H1 (cell line): ENCODE results near the gene PXMP4. TPM values are rescaled to one million over a fixed set of nuclear protein-coding genes. Genes with fewer than 3 reads are reported as not detected.

Source experiments
- CTCF ChIA-PET: fragments of 300-600 bp; sonication (Branson Sonifier 250); formaldehyde crosslinking; loops from one replicate; lab custom pipeline; 2021; ENCODE audit not compliant: partially characterized antibody; lab: Charles Lee
- POLR2A ChIA-PET: fragments of 300-600 bp; sonication (Branson Sonifier 250); formaldehyde crosslinking; loops from one replicate; lab custom pipeline; 2021; ENCODE audit warnings: inconsistent platforms; ENCODE audit not compliant: partially characterized antibody; lab: Charles Lee
- DNase-seq, 2 experiments: peaks; one replicate each; pipeline versions ENCODE4 v3.0.0 to v3.0.0-alpha.2; 2010 to 2022; ENCODE audit warnings: low spot score in 2 of 2, low read depth in 1 of 2, mixed read lengths in 1 of 2
- FAIRE-seq: peaks from 2 replicates; lab custom pipeline; 2011; peaks lifted over from hg19 to GRCh38; lab: Jason Lieb, UNC
- H2AFZ ChIP-seq: 2 replicates; pipeline ENCODE4 v1.8.1; 2012; ENCODE audit warnings: low read length, inconsistent platforms
- H2AK5ac ChIP-seq: 2 replicates; pipeline ENCODE4 v1.6.1; 2013; ENCODE audit warnings: low read depth, low read length
- H2BK120ac ChIP-seq: replicated peaks from 2 replicates; pipeline ENCODE3; 2013; ENCODE audit warnings: low read depth, low read length, inconsistent platforms
- H2BK12ac ChIP-seq: 2 replicates; pipeline ENCODE4 v1.6.1; 2013; ENCODE audit warnings: low read depth, low read length
- H2BK15ac ChIP-seq: 2 replicates; pipeline ENCODE4 v1.6.1; 2013; ENCODE audit warnings: low read length
- H2BK20ac ChIP-seq: 2 replicates; pipeline ENCODE4 v1.6.1; 2013; ENCODE audit warnings: low read length
- H2BK5ac ChIP-seq: 2 replicates; pipeline ENCODE4 v1.6.1; 2013; ENCODE audit warnings: low read depth, low read length
- H3K14ac ChIP-seq: 2 replicates; pipeline ENCODE4 v1.6.1; 2013; ENCODE audit warnings: inconsistent platforms; ENCODE audit not compliant: insufficient read length
- H3K18ac ChIP-seq: 2 replicates; pipeline ENCODE4 v1.6.1; 2013; ENCODE audit warnings: low read length; ENCODE audit errors: extremely low read depth
- H3K23ac ChIP-seq: 2 replicates; pipeline ENCODE4 v1.6.1; 2013; ENCODE audit warnings: inconsistent platforms; ENCODE audit not compliant: insufficient read length
- H3K23me2 ChIP-seq: 2 replicates; pipeline ENCODE4 v1.6.1; 2013; ENCODE audit warnings: low read depth, low read length
- H3K27ac ChIP-seq: 2 replicates; pipeline ENCODE4 v1.6.1; 2011; ENCODE audit warnings: low read depth, low read length, inconsistent platforms
- H3K27me3 ChIP-seq, 4 experiments: replicated peaks in 1 of 4; 1 replicate in 1 of 4; 2 replicates in 3 of 4; pipeline versions ENCODE4 v1.6.1 to v1.8.1; 2011 to 2013; ENCODE audit warnings: low read length in 3 of 4, mild to moderate bottlenecking in 3 of 4, inconsistent platforms in 2 of 4, mixed read lengths in 2 of 4, moderate library complexity in 1 of 4; ENCODE audit not compliant: control insufficient read depth in 3 of 4, insufficient read depth in 3 of 4; ENCODE audit errors: extremely low read depth in 1 of 4
- H3K36me3 ChIP-seq, 4 experiments: 2 replicates each; pipeline versions ENCODE4 v1.6.1 to v1.8.1; 2011 to 2013; ENCODE audit warnings: mild to moderate bottlenecking in 4 of 4, low read length in 3 of 4, moderate library complexity in 2 of 4, control low read depth in 1 of 4, inconsistent platforms in 1 of 4; ENCODE audit not compliant: insufficient read depth in 4 of 4, control insufficient read depth in 2 of 4
- H3K4ac ChIP-seq: replicated peaks from 2 replicates; pipeline ENCODE3; 2013; ENCODE audit warnings: low read length, low read depth, mixed read lengths, inconsistent platforms; ENCODE audit not compliant: insufficient read length
- H3K4me1 ChIP-seq, 4 experiments: replicated peaks in 1 of 4; 1 replicate in 1 of 4; 2 replicates in 3 of 4; pipeline versions ENCODE4 v1.6.1 to v1.8.1; 2011 to 2013; ENCODE audit warnings: low read length in 3 of 4, inconsistent platforms in 2 of 4, mixed read lengths in 1 of 4; ENCODE audit not compliant: insufficient read depth in 4 of 4, control insufficient read depth in 3 of 4
- H3K4me2 ChIP-seq, 2 experiments: 2 replicates each; pipeline versions ENCODE4 v1.6.1 to v1.8.1; 2011 to 2013; ENCODE audit warnings: low read depth in 2 of 2, low read length in 2 of 2, control low read depth in 1 of 2, inconsistent platforms in 1 of 2, mild to moderate bottlenecking in 1 of 2; ENCODE audit not compliant: insufficient read depth in 1 of 2
- H3K4me3 ChIP-seq, 4 experiments: fragments of 200-600, 300-600 bp in 1 of 4; sonication (generic), shearing (Covaris generic), sonication (Bioruptor Twin) in 1 of 4; 2 replicates each; pipeline versions ENCODE4 v1.5.1 to v1.8.1; 2011 to 2016; ENCODE audit warnings: low read length in 4 of 4, low read depth in 3 of 4, control low read depth in 2 of 4, inconsistent platforms in 2 of 4, mild to moderate bottlenecking in 2 of 4, mixed read lengths in 1 of 4, moderate library complexity in 1 of 4; ENCODE audit not compliant: insufficient read depth in 2 of 4; ENCODE audit errors: extremely low read depth in 1 of 4
- H3K56ac ChIP-seq: replicated peaks from 2 replicates; pipeline ENCODE3; 2013; ENCODE audit warnings: low read depth, mild to moderate bottlenecking, mixed read lengths, low read length, inconsistent platforms; ENCODE audit not compliant: insufficient read length
- H3K79me1 ChIP-seq: 2 replicates; pipeline ENCODE4 v1.6.1; 2013; ENCODE audit warnings: low read depth, low read length, control low read depth
- H3K79me2 ChIP-seq, 2 experiments: 2 replicates each; pipeline versions ENCODE4 v1.6.1 to v1.8.1; 2012 to 2013; ENCODE audit warnings: low read length in 2 of 2, mild to moderate bottlenecking in 2 of 2, inconsistent platforms in 1 of 2; ENCODE audit not compliant: insufficient read depth in 2 of 2, control insufficient read depth in 1 of 2
- H3K9ac ChIP-seq, 4 experiments: replicated peaks in 1 of 4; 1 replicate in 1 of 4; 2 replicates in 3 of 4; pipeline versions ENCODE4 v1.6.1 to v1.8.1; 2011 to 2013; ENCODE audit warnings: low read depth in 3 of 4, low read length in 3 of 4, control low read depth in 2 of 4, mild to moderate bottlenecking in 2 of 4, moderate library complexity in 2 of 4, inconsistent platforms in 1 of 4; ENCODE audit errors: extremely low read depth in 1 of 4
- H3K9me3 ChIP-seq, 2 experiments: 2 replicates each; pipeline versions ENCODE4 v1.6.1 to v1.8.1; 2012 to 2013; ENCODE audit warnings: mild to moderate bottlenecking in 2 of 2, moderate library complexity in 2 of 2, control low read depth in 1 of 2, inconsistent platforms in 1 of 2, low read depth in 1 of 2, low read length in 1 of 2, mixed read lengths in 1 of 2; ENCODE audit not compliant: insufficient read depth in 2 of 2
- H4K20me1 ChIP-seq, 2 experiments: replicated peaks in 1 of 2; 2 replicates each; pipeline versions ENCODE3 to v1.8.1; 2011 to 2013; ENCODE audit warnings: inconsistent platforms in 2 of 2, low read length in 2 of 2, mild to moderate bottlenecking in 1 of 2; ENCODE audit not compliant: insufficient read depth in 2 of 2, control insufficient read depth in 1 of 2
- H4K5ac ChIP-seq: 2 replicates; pipeline ENCODE4 v1.6.1; 2013; ENCODE audit warnings: low read length, low read depth, mixed read lengths, inconsistent platforms; ENCODE audit not compliant: insufficient read length
- H4K8ac ChIP-seq: 2 replicates; pipeline ENCODE4 v1.8.0; 2013; ENCODE audit warnings: mild to moderate bottlenecking, moderate library complexity, low read length, inconsistent platforms; ENCODE audit not compliant: insufficient read depth; ENCODE audit errors: extremely low read depth
- H4K91ac ChIP-seq: replicated peaks from 2 replicates; pipeline ENCODE3; 2013; ENCODE audit warnings: low read length, mixed read lengths, inconsistent platforms; ENCODE audit not compliant: insufficient read length
- BACH1 ChIP-seq: IDR thresholded peaks from 2 replicates; pipeline ENCODE4 v1.6.1; 2012; ENCODE audit warnings: low read length, improper control_type of control experiment
- CREB1 ChIP-seq: IDR thresholded peaks from 2 replicates; pipeline ENCODE4 v1.6.1; 2012; ENCODE audit warnings: inconsistent platforms
- CTCF ChIP-seq, 3 experiments: IDR thresholded peaks; 1 replicate in 2 of 3; 2 replicates in 1 of 3; pipeline versions ENCODE4 v1.5.1 to v1.6.1; 2011; ENCODE audit warnings: low read length in 3 of 3, mild to moderate bottlenecking in 3 of 3, inconsistent platforms in 2 of 3, low read depth in 1 of 3, moderate library complexity in 1 of 3; ENCODE audit not compliant: insufficient read depth in 1 of 3; ENCODE audit errors: control extremely low read depth in 1 of 3
- EP300 ChIP-seq, 2 experiments: IDR thresholded peaks; 1 replicate in 1 of 2; 2 replicates in 1 of 2; pipeline ENCODE4 v1.6.1; 2011 to 2012; ENCODE audit warnings: low read depth in 2 of 2, low read length in 2 of 2, mild to moderate bottlenecking in 2 of 2, borderline replicate concordance in 1 of 2, inconsistent platforms in 1 of 2, moderate library complexity in 1 of 2
- NRF1 ChIP-seq: IDR thresholded peaks from 2 replicates; pipeline ENCODE4 v1.6.1; 2011; ENCODE audit warnings: mild to moderate bottlenecking, low read depth, low read length, improper control_type of control experiment
- RXRA ChIP-seq: IDR thresholded peaks from 2 replicates; pipeline ENCODE4 v1.6.1; 2011; ENCODE audit warnings: low read depth, mild to moderate bottlenecking, low read length, moderate library complexity; ENCODE audit not compliant: insufficient read depth
- SP1 ChIP-seq: IDR thresholded peaks from 2 replicates; pipeline ENCODE4 v1.6.1; 2011; ENCODE audit warnings: low read depth, low read length
- YY1 ChIP-seq: IDR thresholded peaks from 2 replicates; pipeline ENCODE4 v1.6.1; 2011; ENCODE audit warnings: low read depth, mild to moderate bottlenecking, low read length
- WGBS, 2 experiments: shearing (Covaris generic) in 1 of 2; methylation state at CpG; one replicate each; pipeline versions ENCODE4 v1.1.6 to v1.1.7; 2013 to 2015; ENCODE audit warnings: low lambda C conversion rate in 2 of 2, mixed read lengths in 2 of 2, inconsistent platforms in 1 of 2, low coverage in 1 of 2, missing lambda C conversion rate in 1 of 2; ENCODE audit not compliant: insufficient replicate concordance in 2 of 2, insufficient coverage in 1 of 2, insufficient read length in 1 of 2; ENCODE audit errors: extremely low coverage in 1 of 2, missing lambda C conversion rate in 1 of 2; 5-methylcytosine and 5-hydroxymethylcytosine counted together
- polyA plus RNA-seq, 7 experiments: library from polyadenylated mRNA; depleted of rRNA in 3 of 7; stranded (reverse) in 5 of 7; unstranded in 2 of 7; fragments of >200 nt in 5 of 7; fragments of 200-250 nt in 2 of 7; gene quantifications; 1 replicate in 5 of 7; 2 replicates in 1 of 7; 4 replicates in 1 of 7; pipeline versions ENCODE4 v1.2.1 to v1.2.3, GENCODE V29; 2011 to 2013; ENCODE audit warnings: missing spikeins in 2 of 7, mixed read lengths in 2 of 7
- total RNA-seq: library from RNA; stranded (reverse); fragmentation: NEBNext Ultra II Directional; extraction: Animal tissue kit (Norgen Biotek cat#: 25700); gene quantifications from 2 replicates; pipeline ENCODE4 v1.2.1, GENCODE V29; 2021

PXMP4 gene
- total and polyA plus RNA-seq, 2 of the 8 experiments (the other 6 are each of a cell fraction or from before 2014, with no cell fraction given): 3.3 to 3.4 TPM

- H3K9ac ChIP-seq: no peak overlapping the region
- H3K4ac ChIP-seq: no peak overlapping the region
- H3K27me3 ChIP-seq: peaks cover 0 to 9% (median 2%) of the 10 kb centered on the region in 4 experiments; a peak in 4 of 7 replicates
- H3K79me2 ChIP-seq: peaks cover 0 to 24% of the 10 kb centered on the region in 2 experiments; a peak in 3 of 4 replicates
- no peak overlapping the region for H3K56ac ChIP-seq
- POLR2A ChIA-PET: interaction anchor here (1.5 to 2.8 kb wide), 4 partner anchors 10 to 44 kb away, joined by 3 to 10 read pairs (median 6); partner anchors contain the start of genes NECAB3 and ZNF341
- H3K36me3 ChIP-seq: peaks cover 0 to 4% (median 0%) of the 10 kb centered on the region in 4 experiments; a peak in 1 of 8 replicates
- H2BK12ac ChIP-seq: no peak overlapping the region
- H2BK120ac ChIP-seq: no peak overlapping the region
- H2BK20ac ChIP-seq: no peak overlapping the region
- CTCF ChIA-PET: interaction anchor here (1.6 to 1.8 kb wide), 2 partner anchors 15 to 53 kb away, joined by 4 to 5 read pairs; no protein-coding TSS in a partner anchor
- H2BK15ac ChIP-seq: 0 out of 2 replicates have a peak overlapping the region, but pooled peaks have one; percentile 34
- H3K4me2 ChIP-seq: no peak overlapping the region
- H2AFZ ChIP-seq: no peak overlapping the region
- no peak overlapping the region for H3K27ac ChIP-seq
- FAIRE-seq: no peak
- no peak overlapping the region for H3K18ac ChIP-seq
- no peak overlapping the region for H4K91ac ChIP-seq
- H4K5ac ChIP-seq: no peak overlapping the region
- no peak overlapping the region for H2AK5ac ChIP-seq
- peaks cover 4 to 26% (median 16%) of the 10 kb centered on the region in 4 experiments for H3K4me1 ChIP-seq
- peaks cover 12% of the 10 kb centered on the region for H3K79me1 ChIP-seq
- WGBS, 2 experiments: 88% methylated on average over 3 of the region's 3 CpGs; no CpG with 5 or more reads in 1 of the 2 experiments
- no peak overlapping the region for H3K23ac ChIP-seq
- H3K9me3 ChIP-seq: no peaks in the 10 kb centered on the region
- H4K20me1 ChIP-seq: peaks cover 7 to 14% of the 10 kb centered on the region in 2 experiments
- DNase-seq: no peak
- H3K14ac ChIP-seq: no peak overlapping the region
- H3K4me3 ChIP-seq: no peak overlapping the region
- H3K23me2 ChIP-seq: peaks cover 9% of the 10 kb centered on the region
- H4K8ac ChIP-seq: no peak overlapping the region; the same call in 1 of the 2 replicates
- no peak overlapping the region for H2BK5ac ChIP-seq
- TF ChIP-seq CTCF (IDR thresholded peaks at IDR 0.05; ENCODE audit: control extremely low read depth in 1 of 3, insufficient read depth in 1 of 3, low read depth in 1 of 3, low read length in 3 of 3): no peak
- TF ChIP-seq NRF1: no peak
- no peak for TF ChIP-seq SP1
- TF ChIP-seq BACH1: no peak
- TF ChIP-seq CREB1: no peak
- no peak for TF ChIP-seq YY1
- TF ChIP-seq RXRA: no peak
- no peak for TF ChIP-seq EP300 (IDR thresholded peaks at IDR 0.05; ENCODE audit: borderline replicate concordance in 1 of 2, low read depth in 2 of 2, low read length in 2 of 2)
Measured at GRCh38 chr20:33687993-33688937, 31.8 kb downstream of the PXMP4 start.
